ENCODE results near the gene HLA-DPA1.
A peak's percentile ranks its signal among the peaks of the same experiment; 100 is the strongest.

The HLA-DPA1 gene

DNA sequence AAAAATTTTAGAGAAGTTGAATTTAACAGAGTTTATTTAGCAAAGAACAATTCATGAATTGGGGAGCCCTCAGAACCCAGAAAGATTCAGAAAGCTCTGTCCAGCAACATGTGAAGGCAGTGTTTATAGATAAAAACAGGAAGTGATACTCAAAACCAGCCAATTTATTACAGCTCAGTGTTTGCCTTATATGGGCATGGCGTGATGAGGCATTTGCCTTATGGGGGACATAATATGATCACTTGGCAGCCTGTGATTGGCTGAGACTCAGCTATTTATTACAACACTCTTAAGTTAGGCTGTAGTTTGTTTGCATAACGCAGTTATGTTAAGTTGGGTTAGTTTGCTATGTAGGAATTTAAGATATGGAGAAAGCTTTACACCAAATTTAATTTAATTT is 11.5 kb downstream of the HLA-DPA1 start:
- peak in 1 of 2 donors; percentile 14 for DNase-seq

DNA sequence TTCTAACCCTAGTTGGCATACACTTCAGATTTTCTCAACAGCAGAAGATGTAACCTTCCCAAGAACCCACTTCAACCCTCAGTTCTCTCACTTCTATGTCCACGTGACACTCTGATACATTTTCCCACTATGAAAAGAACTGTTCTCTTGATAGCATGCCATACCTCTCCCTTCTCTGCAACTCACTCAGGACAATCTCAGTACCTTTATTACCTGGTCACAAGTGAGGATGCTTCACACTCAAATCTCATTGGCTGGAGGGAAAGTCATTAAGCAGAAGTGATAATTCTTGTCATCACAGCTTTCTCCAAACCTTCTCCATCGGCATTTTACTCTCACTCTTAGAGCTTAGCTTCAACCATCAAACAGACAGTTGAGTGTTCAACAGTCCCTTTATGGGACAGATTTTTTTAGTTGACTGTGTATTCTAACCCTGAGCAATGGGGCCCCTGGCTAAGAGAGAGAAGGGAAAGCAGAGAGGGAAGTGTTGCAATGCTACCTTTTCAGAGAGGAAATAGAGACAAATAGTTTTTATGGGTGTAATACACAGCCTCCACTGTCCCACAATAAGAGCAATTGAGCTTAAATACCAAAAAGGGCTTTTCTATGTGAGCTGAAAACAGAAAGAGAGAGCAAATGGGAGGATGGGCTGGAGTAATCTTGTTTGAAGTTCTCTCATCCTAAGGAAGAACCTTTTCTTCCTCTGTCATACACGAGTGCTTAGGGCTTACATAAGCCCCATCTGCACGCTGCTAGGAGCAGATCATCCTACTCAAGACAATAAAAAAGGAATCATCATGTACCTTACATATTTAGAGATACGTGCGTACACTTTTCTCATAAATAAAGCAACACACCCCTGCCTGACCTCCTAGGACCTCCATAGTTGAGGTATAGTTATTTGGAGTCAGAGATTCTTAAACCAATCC is 16.0 kb downstream of the HLA-DPA1 start:
- no peak for DNase-seq

DNA sequence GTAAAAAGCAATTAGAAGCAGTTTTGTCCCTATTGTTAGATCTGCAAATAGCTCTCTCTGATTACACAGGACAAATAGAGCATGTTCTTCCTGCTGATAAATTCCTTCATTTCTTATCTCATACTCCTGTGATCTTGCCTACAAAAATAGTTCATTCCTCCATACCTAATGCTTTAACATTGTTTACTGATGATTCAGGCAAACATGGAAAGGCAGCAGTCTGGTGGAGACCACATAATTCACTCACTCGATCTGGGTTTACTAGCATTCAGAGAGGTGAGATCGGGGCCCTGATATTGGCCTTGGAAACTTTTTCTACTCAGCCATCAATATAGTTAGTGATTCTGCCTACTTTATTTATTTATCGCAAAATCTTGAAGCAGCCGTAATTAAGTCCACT is 20.2 kb downstream of the HLA-DPA1 start:
- no peak for DNase-seq

DNA sequence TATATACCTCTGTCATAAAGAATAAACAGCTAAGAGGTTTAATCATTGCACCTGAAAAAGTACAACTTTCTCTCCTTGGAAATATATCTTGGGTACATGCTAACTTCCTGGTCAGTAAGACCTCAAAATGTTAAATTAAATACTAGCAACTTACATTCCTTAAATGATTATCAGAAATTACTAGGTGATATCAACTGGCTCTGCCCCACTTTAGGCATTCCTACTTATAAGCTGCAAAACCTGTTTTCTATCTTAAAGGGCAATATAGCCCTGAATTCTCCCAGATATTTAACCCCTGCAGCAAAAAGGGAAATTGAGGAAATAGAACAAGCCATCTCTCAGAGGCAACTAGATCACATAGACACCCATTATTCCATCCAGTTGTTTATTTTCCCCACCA is 20.8 kb downstream of the HLA-DPA1 start:
- DNase-seq = no peak

DNA sequence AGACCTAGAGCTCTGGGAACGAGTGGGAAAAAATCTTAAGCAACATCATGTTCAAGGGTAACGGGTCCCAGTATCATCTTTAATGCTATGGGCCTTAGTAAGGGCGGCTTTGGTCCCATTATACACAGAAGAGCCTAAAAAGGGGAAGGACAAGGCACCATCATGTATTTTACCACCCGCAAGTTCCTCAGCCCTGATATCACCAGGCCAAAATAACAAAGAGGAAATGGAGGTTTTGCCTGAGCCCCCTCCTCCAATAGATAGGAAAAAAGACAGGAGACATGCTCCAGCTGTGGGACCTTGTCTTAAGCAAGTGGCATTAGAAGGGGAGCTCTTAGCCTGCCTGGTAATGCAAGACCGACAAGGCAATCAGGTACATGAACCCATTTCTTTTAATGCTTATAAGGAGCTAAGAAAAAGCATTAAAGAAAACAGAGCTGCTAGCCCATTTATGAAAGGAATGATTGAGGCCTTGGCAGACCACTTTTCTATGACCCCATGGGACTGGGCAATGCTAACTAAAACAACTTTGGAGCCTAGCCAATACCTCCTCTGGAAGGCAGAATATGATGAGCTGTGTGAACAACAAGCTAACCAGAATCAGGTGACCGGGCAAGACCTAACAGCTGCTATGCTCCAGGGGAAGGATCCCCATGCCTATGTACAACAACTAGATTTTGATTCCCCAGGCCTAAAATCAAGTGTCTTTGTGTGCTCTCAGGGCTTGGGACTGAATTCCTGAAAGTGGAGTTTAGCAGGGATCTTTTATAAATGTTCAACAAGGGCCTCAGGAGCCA is 23.2 kb downstream of the HLA-DPA1 start:
- DNase-seq = peak in 1 of 2 donors; percentile 18

DNA sequence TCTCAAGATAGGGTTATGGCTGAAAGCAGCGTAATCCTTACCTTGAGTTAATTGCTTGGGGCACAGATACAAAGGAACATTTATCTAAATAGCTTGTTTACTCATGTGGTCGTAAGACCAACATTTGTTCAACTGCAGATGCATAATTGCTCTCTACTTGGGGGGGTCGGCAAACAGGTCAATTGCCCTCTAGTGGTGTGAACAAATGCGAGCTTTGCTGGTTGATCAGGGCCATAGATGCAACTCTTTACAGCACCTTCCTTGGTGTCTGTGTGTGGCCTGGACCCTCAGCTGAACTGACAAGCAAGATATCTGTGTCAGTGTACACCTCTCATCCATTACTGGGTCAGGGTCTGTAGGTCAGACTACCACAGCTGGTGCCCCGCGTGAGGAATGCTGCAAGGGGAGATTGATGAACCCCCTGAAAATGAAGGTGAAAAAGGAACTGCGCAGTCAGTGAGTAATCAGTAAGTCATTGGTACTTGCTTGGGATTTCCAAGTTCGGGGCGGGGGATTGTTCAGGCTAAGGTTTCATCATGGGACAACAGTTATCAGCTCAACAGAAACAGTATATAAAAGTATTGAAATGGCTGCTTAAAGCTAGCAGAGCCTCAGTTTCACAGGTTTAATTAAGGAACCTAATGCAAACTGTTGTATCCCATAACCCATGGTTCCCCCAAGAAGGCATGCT is 24.0 kb downstream of the HLA-DPA1 start:
- DNase-seq = no peak

DNA sequence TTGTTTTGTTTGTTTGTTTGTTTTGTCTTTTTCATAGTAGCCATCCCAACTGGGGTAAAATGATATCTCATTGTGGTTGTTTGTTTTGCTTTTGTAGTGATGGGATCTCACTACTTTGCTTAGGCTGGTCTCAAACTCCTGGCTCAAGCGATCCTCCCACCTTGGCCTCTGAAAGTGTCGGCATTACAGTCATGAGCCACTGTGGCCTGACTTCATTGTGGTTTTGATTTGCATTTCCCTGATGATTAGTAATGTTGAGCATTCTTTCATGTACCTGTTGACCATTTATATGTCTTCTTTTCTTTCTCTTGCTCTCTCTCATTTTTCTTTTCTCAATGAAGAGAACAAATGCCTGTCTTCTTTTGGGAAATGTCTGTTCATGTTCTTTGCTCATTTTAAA is 33.3 kb downstream of the HLA-DPA1 start:
- no peak for DNase-seq

DNA sequence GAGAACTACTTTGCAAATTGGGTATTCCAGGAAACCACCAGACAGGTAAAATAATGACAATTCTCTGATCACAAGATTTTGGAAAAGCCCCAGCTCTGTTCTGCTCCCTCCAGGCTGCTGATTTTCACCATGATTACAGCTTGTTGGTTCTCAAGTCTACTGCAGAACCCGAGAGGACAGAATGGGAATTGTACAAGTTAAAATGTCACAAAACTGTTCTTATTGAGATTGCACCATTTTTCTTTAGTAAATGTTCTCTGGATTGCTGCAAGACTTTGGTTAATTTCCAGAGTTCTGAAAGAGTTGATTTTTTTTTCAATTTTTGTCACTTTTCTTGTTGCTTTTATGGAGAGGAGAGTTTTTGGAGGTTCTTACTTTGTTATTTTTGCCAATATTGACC is 36.9 kb downstream of the HLA-DPA1 start:
- no peak for DNase-seq

DNA sequence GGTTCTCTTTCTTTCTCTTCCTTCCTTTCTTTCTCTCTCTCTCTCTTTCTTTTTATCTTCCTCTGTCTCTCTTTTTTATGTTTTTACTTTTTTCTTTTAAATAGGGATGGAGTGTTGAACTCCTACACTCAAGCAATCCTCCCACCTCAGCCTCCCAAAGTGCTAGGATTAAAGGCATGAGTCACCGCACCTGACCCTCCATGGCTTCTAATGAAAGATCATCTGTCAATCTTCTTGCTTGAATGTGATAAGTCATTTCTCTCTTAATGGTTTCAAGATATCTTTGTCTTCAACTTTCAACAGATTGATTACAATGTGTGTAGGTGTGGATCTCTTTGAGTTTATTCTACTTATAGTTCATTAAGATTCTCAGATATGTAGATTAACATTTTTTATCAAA is 38.9 kb downstream of the HLA-DPA1 start:
- DNase-seq = no peak

DNA sequence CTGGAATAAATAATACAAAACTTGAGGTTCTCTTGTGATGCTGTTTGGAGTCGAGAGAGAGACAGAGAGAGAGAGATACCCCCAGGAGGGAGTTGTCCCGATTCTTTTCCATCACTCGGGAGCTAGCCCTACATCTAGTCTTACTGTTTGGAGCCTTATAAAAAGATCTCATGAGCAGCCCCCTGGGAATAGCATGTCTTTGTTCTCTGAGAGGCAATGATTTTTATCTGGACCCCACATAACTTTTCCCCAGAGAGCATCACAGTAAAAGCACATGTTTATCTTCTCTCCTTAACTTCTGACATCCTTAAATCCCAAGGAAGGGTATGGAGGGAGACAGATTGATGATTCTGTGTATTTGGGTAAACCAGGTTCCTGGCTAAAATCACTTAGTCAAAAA is 43.2 kb downstream of the HLA-DPA1 start:
- no peak for DNase-seq

DNA sequence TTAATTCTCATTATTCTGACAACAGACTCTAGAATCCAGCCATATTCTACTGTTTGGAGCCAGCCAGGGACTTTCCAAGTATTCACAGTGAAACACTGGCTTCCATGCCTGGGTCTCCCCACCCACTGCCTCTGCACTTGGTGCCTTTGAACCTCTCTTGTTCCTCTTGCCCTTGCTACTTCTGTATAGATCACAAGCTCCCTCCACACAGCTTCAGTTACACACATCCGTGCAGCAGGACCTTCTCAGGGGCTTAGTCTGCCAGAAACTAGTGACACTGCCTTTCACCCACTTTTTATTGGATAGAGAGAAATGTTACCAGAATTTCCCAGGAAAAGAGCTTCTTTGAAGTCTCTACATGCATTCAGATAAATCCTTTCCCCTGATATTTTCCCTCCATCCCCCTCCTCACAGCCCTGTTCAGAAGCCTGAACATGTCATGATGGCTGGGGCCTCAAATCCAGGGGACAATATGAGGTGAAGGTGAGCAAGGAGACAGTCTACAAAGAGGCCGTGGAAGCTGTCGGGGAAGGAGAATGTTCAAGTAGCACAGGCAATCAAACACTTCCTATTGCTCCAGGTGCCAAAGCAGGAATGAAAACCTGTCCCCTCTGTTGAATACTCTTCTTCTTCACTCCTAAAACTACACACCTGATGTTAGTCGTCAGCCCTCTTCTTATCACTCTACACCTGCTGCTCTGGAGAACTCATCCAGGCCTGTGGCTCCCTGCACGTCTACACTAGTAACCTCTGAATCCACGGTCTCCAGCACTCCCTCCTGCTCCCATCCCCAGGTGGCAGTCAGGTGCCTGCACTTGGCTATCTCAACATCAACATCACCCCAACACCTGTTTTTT is 43.9 kb downstream of the HLA-DPA1 start:
- DNase-seq = peak in 1 of 2 donors; percentile 83

DNA sequence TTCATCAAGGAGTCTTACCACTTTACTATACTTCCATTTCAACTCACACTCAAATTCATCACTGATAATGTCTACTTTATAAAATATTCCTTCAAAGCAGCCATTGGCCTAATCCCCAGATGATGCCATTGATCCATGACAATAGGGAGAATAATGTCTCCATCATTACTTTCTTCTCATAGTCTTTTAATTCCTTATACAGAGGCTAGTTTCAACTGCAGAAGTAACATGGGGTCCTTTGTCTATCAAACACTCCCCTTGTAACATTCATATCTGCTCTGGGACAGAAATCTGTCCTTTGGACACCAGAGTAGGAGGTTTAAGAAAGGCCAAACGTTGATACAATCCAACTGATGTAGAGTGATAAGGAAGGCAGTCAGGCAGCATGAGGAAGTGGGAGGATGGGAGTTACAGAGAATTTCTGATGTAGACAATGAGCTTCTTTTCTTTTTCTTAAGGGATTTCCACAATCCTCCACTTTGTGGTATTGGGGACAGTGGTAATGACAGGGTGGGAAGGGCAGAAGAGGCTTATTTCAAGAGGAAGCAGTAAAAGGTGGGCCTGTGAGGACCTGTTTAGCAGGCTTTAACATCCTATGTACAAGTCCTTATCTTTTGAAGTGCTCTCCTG is 45.1 kb downstream of the HLA-DPA1 start:
- DNase-seq = no peak

DNA sequence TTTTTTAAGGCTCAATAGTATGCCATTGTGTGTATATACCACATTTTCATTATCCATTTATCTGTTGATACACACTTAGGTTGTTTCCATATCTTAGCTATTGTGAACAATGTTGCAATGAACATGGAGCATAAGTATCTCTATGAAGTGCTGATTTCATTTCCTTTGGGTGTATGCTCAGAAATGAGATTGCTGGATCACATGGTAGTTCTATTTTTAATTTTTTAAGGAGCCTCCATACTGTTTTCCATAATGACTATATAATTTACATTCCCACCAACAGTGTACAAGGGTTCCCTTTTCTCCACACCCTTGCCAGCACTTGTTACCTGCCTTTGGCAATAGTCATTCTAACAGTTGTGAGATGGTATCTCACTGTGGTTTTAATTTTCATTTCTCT is 48.9 kb downstream of the HLA-DPA1 start:
- no peak for DNase-seq

DNA sequence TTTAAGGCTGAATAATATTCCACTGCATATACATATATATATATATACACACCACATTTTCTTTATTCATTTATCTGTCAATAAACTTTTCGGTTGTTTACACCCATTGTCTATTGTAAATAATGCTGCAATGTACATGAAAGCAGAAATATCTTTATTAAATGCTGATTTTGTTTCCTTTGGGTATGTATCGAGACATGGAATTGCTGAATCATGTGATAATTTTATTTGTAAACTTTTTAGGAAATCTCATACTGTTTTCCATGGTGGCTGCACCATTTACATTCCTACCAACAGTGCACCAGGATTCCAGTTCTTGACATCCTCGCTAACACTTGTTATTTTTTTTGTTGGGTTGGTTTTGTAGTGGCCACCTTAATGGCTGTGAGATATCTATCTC is 49.9 kb downstream of the HLA-DPA1 start:
- no peak for DNase-seq

DNA sequence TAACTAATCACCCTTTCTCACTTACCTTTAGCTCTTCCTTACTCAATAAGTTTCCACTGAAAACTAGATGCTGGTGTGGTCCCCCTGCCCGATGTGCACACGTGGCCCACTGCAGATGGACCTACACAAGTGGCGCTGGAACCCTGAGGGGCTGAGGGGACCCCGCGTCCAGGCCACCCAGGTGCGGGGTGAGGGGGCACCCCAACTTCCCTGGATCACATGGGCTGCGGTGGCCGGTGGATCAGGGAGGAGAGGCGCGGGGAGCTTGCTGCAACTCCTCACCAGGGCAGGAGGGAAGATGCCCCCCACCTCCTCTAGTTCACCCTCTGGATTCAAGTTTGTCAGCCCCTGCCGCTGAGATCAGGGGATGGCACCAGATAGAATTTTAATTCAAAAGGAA is 51.5 kb downstream of the HLA-DPA1 start:
- no peak for DNase-seq

DNA sequence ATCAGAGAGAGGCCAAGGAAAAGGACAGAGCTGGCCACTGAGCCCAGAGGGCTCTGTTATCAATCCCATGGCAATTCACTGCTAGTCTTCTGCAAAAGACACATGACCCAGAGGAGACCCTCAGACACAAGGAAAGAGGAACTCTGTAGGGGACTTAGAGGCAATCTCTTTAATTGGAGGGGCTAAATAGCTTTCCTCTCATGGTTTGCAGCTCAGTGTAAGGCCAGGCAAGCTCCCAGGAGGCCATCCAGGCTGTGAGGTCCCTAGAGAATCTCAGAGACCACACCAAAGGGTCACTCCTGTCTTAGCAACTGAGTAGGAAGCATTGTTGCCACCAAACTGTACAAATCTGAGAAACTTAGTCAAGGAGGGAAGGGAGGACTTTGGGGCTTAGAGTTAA is 54.1 kb downstream of the HLA-DPA1 start:
- DNase-seq = no peak

DNA sequence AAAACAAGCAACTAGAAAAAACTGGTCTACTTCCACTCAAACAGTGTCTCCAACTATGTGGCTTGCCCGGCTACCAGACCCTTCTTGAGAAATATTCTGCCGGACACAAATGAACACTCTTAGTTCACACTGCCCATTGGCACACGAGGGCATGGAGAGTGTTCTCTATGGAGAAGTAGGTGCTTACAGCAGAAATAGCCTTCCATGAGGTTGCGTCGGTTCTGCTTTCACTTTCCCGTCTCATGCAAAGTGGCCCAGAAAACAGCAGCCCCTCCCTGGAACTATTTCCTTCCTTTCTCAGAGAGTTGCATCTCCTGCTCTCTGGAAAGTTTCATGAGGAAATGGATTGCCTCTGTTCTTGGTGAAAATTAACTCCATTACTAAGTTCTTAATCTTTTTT is 54.5 kb downstream of the HLA-DPA1 start:
- peak in 1 of 2 donors; percentile 77 for DNase-seq

DNA sequence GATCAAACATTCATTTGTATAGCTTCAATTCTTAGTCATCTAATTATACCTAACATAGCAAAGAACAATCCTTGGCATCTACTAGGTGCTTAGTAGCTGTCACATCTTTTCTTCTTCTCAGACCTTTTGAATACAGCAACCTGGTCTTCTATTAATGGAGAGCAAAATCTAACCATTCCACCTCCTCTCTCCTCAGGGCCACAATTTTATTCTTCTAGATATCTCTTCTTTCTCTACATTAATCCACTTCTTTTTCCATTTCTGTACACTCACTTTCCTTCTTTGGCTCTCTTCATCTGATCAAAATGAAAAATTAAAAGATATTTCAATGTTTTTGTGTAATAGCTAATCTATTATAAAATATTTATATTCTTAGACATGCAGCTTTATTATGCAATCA is 55.0 kb downstream of the HLA-DPA1 start:
- no peak for DNase-seq

DNA sequence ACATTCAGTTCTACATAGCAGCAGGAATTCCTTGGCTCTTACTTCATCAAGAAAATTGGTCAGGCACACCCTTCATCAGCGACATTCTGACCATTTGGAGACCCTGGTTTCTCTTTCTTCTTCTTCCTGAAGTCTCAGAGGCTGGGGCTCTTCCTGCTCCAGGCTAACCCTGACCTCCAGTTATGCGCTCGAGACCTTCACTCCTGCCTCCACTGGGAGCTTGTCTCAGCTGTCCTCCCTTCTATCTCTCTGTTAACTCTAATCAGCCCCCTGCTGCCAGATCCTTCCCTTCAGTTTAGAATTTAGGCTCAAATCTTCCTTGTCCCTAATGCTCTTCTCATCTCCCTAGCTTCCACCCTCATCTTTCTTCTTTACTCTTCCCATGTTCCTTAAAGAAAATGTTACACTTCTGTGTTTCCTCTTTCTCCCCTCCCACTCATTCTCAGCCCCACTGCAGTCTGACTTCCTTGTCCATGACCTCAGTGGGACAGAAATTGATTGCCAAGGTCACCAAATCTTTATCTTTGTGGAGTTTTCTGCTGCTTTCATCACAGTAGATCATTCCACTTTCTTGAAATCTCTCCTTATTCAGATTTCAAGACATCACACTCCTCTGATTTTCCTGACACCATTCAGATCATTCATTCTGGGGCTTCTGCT is 55.6 kb downstream of the HLA-DPA1 start:
- DNase-seq = no peak

DNA sequence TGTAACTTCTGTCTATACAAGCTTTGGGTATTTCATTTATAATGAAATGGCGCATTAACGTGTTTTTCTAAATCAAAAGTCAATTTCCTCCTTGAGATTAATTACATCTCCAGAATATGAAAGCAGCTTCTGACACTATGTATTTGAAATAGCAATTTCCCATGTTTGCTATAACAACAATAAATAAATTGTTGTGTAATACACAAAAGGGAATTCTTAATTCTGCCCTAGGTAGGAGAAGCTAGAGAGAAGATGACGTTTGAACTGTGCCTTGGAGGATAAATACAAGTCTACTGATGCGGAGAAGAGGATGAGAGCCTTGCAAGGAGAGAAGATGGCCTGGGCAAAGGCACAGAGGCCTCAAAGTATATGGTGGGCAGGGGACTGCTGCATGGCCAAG is 56.4 kb downstream of the HLA-DPA1 start:
- no peak for DNase-seq

DNA sequence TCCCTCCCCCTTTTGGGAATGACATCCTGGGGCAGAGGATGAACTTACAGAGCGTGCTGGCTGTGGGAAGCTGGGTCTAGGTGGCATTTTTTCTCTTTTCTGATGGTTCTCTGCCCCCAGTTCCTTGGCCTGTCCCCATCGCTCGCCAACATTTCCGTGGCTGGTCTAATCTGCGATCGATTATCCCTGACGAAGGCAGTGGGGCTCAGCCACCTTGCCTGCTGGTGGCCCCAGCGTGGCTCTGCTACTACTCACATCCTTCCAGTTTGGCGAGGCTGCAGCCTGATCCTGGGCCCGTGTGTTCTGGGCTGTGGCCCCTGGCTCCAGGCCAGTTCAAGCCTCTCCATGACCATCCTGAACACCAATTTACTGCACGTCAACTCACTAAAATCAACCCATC is 57.7 kb downstream of the HLA-DPA1 start:
- no peak for DNase-seq

Data from bone marrow (tissue), 2 donors.